GM19238 (cell line): Measurements from ENCODE around the gene LHFPL6.

ENCODE experiments used
- DNase-seq: peaks from one replicate; pipeline ENCODE4 v3.0.0; 2011; ENCODE audit warnings: low spot score; ENCODE audit not compliant: insufficient read length

Gene LHFPL6

DNA sequence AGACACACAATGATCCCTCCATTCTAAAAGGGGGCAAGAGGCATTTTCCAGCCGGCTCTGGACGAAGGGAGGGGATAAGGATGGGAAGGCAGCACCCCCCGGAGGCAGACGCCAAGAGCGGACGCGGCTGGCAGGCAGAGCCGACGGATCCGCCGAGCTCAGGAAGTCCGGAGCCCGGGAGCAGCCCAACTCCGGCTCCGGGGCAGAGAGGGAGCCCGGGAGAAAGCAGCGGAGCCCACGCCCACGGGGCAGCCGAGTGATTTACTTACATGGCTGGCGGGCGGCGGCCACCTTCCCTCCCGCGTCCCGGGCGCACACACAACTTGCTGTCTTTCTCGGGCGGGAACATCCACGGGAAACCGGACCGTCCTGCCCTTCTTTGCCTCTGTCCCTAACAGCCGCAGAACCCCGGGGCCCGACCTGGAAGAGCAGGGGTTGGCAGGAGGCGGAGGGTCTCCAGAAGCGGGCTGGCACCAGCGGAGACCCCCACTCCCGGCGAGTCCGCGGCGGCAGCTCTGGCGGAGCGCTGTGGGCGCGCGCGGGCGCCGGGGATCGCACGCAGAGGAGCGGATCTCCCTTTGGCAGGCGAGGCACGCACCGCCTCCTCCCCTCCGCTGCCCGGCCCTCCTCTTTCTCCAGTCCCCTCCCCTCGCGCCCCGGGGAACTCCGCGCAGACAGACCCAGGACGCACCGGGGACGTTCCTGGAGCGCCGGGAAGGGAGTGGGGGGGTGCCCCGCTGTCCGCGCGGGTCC is at the start of gene LHFPL6:
LHFPL6 (minus strand) TSS at position 580 of the 753 bp plus-strand sequence.
- DNase-seq = peak; percentile 71

DNA sequence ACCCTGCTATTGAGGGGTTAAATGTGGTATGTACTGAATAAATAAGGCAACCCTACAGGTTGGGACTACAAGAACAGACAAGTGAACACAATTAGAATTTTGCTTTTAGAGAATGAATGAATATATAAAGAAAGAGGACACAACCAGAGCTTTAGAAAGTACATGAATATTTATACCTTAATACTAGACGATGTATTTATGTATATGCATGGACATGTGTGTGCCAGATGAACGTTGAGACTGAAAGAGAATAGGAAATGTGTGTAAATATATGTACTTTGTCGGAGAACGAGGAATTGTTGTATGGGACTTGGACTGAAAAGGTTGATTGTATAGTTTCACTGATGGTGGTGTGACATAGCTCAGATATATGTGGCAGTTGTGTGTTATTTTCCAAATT is 43.1 kb upstream of the LHFPL6 start:
- no peak for DNase-seq

DNA sequence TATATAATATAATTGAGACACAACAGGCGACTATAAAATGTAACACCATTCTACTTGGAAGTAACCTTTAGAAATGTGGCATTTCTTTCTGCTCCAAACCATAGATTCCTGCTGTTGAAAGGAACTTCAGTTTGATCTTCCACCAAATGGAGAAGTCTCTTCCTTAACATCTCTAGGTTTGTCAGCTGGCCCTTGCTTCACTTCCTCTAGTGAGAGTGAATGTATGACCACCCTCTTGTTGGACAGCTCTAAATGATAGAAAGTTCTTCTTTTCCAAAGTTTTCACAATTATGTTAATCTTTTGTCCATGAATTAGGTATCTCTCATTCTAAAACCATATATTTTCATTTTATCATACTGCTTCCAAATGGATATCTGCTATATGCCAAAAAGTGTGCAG is 38.7 kb upstream of the LHFPL6 start:
- no peak for DNase-seq

DNA sequence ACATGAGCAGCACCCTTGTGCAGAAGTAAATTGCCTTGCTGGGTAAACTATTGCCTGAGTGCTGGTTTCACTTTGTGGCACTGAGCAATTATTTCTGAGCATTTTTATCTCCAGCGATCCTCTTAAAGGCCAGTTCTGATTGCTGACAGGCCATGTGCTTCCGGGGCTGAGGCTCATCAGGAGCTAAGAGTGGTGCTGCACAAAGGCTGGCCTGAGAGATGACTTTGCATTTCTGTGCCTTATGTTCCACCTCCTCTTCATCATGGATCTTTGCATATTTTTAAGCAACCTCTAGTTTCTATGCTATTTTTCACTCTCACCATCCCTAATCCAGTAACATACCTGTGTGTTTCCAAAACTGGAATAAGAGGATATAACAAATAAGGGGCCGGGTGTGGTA is 34.9 kb upstream of the LHFPL6 start:
- no peak for DNase-seq

DNA sequence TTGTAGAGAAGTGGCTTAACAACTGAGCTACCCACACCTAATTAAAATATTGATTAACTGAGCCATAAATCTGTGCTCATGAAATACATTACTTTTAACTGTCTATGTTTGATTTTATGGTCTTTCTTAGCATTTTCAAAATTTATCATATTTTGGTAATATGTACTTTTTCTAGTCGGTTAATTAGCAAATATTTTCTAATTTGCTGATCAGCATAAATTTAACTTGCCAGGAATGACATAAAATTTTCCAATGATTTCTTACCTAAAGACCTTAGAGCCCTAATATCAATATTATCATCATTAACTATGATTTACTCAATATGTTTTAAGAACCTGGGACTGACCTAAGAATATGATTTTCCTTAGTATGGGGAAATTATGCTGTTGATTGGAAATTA is 32.6 kb upstream of the LHFPL6 start:
- no peak for DNase-seq

DNA sequence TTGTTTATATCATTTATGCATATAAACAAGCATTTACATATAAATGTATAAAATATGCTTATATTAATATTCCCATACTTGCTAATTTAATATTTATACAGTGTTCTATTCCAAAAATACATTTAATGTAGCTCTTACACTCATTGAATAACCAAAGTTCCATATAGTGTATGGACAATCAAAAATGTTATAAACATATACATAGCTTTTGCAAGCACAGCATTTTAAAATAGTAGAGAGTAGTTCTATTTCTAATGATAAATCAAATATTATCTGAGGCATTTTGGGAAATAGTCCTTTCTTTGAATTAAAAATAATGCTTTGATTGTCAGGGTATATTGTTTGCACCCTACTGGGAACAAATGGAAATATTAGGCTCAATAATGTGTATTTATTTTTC is 30.0 kb upstream of the LHFPL6 start:
- DNase-seq = no peak

DNA sequence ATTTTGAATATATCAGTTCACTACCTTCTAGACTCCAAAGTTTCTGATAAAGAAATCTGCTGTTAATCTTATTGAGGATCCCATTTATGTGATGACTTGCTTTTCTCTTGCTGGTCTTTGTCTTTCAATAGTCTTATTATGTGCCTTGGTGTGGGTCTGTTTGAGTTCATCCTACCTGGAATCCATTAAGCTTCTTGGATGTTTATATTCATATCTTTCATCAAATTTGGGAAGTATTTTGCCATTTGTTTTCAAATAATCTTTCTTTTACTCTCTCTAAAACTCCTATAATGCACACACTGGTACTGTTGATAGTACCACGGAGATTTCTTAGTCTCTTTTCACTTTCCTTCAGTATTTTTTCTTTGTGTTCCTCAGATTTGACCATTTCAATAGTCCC is 28.3 kb upstream of the LHFPL6 start:
- DNase-seq = no peak

DNA sequence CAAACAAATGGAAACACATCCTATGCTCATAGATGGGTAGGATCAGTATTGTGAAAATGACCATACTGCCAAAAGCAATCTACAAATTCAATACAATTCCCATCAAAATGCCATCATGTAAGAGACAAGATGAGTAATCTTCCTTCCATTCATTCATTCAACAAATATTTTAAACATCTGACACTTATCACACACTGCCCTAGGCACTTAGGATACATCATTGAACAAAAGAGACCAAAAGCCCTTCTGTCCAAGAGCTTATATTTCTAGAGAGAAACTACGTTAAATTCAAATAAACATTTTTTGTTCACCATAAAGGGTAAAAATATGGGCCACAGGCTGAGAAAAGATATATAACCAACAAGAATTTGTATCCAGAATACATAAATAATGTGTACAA is 20.5 kb upstream of the LHFPL6 start:
- no peak for DNase-seq

DNA sequence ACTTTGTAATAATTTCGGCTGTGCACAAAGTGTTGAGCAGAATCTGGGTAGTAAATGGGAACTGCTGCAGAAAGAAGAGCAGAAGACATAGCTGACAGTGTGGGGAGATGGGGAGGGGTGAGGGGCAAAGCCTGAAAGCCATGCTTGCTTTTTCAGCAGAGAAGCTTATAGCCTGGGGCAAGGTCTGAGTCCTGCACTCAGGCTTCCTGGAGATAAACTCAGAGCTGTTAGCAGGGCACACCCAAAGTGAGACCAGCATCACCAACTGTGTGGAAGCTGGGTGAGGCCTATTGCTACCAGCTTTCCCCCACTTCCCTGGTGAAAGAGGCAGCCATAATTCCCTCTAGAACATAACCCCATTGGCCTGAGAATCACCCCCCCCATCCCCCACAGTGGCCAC is 15.6 kb upstream of the LHFPL6 start:
- no peak for DNase-seq

DNA sequence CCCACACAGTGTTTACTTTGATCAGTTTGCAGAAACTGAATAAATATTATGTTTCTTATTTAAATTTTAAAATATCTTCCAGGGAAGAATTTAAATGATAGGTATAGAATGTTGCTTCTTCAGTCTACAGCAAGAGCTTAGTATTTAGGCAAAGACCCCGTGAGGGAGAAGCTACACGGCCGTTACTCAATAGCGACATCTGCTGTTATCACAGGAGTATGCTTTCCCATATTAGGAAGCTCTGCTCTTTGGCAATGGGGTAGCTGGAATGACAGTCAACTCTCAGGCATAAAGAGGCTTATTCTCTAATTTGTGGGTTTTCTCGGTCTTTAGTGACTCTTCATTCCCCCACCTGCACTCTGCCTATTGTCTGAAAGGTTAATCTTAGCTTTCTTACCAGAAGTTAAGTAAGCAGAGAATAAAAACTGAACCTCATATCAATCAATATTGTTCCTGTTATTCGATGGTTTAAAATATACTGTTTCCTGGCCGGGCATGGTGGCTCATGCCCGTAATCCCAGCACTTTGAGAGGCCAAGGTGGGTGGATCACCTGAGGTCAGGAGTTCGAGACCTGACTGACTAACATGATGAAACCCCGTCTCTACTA is 13.2 kb upstream of the LHFPL6 start:
- peak; percentile 24 for DNase-seq

DNA sequence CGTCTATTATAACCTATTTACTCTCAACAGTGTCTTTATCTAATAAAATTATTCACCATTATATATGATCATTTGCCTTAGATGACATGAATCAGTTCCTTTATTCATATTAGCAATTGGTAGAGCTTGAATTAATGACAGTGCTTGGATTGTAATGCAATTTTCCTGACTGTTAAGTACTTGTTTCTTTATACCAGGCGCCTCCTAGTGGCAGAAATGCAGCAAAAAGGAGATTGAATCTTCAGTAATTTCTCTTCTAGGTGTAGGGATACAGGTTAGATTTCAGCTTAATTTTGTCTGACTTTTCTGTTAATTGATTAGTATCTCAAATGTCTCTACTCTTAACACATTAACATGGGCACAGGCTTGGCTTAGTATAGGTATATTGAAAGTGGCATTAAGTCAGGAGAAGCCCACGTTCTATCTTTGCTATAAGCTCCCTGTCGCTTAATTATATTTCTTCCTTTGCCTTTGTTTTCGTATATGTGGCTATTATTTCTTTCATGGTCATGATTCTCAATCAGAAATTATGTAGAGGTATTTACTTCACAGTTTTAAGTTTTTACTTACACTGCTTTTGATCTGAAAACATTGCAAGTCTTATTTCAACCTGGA is 9.1 kb upstream of the LHFPL6 start:
- no peak for DNase-seq

DNA sequence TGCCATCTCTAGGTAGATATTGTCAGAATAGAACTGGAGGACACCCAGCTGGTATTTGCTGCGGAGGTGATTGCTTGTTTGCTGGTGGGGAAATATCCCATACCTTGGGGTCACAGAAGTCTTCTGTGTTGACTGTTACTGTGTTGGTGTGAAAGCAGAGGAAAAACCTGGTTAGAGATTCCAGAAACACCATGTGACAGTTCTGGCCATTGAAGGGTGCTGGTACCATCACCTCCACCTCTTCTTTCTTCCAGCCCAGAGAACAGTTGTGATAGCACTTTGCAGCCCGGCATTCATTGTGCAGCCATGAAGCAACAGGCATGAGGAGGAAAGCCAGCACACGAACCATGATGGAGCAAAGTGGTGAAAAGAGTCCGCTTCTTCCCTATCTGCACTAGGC is 4.9 kb upstream of the LHFPL6 start:
- DNase-seq = no peak

DNA sequence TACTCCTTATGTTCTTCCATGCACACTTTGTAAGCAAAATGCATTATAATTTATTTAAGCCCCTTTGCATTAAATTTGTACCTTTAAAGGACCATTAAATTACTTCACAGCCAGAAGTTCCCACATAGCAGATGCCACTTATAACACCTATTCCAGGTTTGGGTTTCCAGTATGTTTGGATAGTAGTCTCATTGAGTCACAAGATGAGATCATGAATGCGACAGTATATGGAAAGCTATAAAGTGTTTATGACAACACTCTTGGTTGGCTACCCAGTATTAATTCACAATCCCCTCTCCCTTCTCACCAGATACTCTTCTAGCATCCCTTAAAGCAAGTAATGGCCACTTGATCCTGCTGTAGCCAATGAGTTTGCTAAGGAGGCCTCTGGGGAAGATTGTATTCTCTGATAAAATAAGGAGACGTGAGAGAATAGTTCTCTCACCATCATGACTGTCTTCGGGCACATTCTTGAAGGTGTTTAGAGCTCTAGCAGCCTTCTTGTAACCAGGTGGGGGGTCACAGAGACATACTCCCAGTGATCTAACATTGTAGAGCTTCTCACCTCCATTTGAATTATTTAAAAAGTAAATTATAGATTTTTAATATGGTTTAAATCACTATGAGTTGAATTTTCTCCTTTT is 2.8 kb upstream of the LHFPL6 start:
- no peak for DNase-seq

DNA sequence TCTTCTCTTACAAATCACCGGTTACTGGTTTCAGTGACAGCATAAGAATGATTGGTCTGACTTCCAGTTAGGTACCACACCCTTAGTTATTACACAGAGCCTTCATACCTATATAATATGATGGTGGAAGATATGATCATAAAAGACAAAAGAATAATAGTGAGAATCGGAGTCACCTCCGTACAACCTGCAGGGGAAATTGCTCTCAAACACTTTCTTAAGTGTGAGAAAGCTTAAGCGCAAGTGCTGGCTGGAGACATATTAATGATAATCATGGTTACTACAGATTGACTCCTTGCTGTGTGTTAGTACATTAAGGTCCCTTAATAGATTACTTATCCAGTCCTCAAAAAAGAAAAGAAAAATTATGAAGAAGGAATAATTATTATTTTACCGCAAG is 1.8 kb upstream of the LHFPL6 start:
- DNase-seq = no peak

DNA sequence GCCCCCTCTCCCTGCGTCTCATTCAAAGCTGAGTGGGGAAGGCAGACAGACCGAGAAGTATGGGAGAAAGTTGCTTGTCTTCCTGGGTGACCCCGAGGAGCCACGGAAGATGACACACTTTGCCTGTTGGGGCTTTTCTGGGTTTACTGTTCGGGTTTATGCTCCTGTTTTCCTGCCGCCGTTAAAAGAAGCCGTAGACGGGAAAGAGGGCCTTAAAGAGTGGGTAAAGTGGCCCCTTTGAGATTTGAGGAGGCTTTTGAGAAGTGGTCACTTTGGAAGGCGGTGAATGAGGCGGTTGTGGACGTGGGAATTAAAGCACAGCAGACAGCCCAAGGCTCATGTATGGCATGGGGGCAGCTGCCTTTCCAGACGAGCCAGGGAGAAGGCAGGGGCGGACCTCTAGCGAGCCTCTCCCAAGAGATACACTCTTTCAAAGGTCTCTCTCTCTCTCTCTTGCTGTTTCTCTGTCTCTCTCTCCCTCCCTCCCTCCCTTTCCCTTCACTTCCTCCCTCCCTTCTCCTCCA is 493 bp upstream of the LHFPL6 start:
- no peak for DNase-seq

DNA sequence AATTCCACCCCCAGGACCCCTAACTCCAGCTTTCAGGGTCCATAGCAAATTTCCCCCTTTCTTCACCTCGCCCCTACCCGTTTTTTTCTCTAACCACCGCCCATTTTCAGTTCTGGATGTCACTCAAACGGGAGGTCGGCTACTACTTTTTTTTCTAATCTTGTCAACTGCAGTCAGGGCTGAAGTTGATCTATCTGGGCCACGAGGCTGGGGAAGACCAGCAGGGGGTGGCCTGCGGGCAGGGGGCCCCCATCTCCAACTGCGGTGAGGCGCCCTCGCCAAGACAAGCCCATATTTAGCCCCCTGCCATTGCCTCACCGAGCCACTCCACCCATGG is 748 bp downstream of the LHFPL6 start:
- DNase-seq = peak; percentile 24

DNA sequence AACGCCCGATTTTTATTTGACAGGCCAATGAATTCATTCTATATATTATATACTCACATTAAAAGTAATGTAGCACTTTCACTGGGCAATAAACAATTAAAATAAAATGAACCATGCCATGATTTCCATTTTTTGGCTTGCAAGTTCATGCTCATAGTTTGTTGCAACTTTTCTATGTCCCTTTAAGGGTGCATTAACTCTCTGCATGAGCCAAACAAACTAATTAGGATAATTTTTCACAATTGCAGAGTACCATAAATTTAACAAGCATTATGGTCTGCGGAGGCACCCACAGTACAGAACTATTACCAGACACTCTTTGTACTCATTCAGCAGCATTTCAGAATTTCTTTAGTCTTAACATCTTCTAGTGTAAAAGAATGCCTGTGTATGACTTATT is 1.4 kb downstream of the LHFPL6 start:
- DNase-seq = no peak

DNA sequence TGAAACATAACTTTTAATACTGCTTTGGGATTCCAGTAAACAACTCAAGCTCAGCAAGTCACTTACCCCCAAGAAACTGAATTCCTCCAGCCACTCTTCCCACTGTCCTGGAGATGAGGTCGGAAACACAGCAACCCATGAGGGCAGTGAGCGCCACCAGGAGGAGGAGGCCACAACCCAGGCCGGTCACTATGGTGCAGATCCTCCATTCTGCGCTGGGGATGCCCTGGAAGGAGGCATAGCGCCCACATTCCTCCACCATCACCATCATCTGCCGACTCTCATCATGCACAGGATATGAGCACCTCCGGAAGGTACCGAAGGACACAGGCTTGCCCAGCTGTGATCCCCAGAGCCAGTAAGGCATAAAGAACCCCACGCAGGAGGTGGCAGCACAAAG is 2.2 kb downstream of the LHFPL6 start:
- no peak for DNase-seq

DNA sequence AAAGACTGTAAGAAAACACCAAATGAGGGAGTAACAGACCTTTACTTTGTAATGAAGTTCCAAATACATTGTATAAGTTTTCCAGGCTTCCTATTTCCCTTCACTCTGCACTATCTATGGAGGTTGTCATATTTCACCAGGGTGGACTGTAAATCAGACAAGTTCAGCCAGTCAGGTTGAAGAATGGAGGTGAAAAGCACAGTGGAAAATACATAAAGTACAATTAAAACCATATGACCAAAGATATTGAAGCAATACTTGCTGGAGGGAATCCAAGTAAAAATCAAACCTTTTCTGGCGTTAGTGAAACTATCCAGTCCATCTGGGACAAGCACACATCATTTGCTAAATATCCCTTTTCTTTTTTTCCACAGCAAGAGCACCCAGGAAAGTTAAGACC is 3.2 kb downstream of the LHFPL6 start:
- no peak for DNase-seq

DNA sequence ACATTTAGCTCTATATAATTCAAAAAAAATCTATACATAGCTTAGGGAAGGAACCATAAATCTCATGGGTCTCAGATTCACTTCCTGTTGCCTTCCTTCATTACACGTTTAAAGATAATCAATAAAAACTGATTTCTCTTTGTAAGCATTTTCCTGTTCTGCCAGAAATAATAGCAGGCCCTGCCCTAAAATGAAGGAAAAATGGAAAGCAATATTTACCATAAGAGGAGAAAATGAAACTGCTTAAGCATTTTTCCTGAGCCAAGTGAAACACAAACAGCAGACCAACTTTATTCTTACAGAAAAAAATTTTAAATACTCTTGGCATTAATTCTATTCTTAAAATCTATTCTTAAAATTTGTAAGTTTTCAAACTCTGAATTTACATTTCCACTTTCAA is 4.0 kb downstream of the LHFPL6 start:
- DNase-seq = no peak

DNA sequence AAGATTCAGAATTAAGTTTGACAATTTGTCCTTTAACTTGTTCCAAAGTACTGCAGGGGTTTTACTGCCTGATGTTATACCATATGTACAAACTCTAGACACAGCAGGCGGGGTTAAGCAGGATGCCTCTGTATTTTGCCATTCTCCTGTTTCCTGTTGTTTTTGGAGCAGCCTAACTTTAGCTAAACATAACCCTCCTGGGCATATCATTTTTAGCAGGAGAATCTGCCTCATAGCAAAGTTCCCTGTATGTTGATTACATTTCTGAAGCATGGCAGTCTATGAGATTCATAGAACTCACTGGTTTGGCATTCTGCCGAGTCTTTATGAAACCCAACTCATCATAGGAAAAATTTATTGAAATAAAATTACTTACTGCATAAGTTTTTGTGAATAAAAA is 5.2 kb downstream of the LHFPL6 start:
- no peak for DNase-seq

DNA sequence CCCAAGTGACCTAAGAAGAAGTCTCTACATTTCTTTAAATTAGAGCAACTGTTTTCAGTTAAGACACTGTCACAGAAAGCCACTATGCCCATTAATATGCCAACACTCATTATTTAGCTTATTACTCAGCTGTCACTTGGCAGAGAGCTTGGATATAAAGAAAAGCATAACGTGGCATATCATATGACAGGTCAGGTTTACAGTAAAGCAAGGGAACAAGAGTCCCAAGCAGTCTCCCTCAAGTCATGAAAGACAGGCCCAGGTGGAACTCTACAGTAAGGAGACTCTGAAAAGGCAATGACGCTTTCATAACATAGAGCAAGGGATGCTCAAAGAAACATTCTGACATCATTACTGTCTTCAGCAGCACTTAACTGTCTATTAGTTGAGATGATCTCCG is 6.3 kb downstream of the LHFPL6 start:
- no peak for DNase-seq
